HG03558 (cell line): Measurements from ENCODE around the gene SCAF8.
"Not testable (repeated sequence)": the region's sequence is repeated elsewhere in the genome, so short reads cannot be mapped to it uniquely, and the experiment has no call there.

Source experiments
- ATAC-seq: cut with Tn5 transposase; IDR thresholded peaks from one replicate; pipeline ENCODE4 v1.9.1; 2021; ENCODE audit warnings: moderate number of reproducible peaks; ENCODE audit not compliant: unreplicated experiment; ENCODE audit errors: extremely low read depth

The SCAF8 gene, protein sequence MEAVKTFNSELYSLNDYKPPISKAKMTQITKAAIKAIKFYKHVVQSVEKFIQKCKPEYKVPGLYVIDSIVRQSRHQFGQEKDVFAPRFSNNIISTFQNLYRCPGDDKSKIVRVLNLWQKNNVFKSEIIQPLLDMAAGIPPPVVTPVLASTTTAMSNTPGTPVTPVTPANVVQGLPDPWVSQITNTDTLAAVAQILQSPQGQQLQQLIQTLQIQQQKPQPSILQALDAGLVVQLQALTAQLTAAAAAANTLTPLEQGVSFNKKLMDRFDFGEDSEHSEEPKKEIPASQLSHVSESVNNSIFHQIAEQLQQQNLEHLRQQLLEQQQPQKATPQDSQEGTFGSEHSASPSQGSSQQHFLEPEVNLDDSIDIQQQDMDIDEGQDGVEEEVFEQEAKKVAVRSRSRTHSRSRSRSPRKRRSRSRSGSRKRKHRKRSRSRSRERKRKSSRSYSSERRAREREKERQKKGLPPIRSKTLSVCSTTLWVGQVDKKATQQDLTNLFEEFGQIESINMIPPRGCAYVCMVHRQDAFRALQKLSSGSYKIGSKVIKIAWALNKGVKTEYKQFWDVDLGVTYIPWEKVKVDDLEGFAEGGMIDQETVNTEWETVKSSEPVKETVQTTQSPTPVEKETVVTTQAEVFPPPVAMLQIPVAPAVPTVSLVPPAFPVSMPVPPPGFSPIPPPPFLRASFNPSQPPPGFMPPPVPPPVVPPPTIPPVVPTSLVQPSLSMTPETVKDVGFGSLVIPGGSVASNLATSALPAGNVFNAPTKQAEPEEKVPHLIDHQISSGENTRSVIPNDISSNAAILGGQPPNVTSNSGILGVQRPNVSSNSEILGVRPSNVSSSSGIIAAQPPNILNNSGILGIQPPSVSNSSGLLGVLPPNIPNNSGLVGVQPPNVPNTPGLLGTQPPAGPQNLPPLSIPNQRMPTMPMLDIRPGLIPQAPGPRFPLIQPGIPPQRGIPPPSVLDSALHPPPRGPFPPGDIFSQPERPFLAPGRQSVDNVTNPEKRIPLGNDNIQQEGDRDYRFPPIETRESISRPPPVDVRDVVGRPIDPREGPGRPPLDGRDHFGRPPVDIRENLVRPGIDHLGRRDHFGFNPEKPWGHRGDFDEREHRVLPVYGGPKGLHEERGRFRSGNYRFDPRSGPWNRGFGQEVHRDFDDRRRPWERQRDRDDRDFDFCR (N-terminal part only)

DNA sequence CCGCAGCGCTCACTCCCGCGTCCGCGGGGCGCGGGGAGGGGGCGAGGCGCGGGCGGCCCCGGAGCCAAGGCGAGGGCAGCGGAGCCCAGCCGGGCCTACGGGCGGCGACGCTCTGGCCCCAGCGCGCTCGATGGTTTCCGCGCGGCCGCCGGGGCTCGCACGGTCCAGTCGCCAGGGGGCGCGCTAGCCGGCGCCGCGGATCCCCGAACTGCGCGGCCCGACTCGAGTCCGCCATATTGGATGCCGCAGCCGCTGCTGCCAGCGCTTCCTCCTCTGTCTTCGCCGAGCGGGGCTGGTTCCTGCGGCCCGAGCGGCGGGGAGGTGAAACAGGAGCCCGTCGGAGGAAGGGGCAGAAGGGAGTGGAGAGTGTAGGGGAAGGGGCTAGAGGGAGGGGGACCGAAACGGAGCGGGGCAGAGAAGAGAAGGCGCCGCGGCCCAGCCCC, at the start of gene SCAF8:
SCAF8 (plus strand) TSS at position 234 of the 443 bp plus-strand sequence. CDS start 485 bp downstream, outside the sequence.
- ATAC-seq, result peak; percentile 70

DNA sequence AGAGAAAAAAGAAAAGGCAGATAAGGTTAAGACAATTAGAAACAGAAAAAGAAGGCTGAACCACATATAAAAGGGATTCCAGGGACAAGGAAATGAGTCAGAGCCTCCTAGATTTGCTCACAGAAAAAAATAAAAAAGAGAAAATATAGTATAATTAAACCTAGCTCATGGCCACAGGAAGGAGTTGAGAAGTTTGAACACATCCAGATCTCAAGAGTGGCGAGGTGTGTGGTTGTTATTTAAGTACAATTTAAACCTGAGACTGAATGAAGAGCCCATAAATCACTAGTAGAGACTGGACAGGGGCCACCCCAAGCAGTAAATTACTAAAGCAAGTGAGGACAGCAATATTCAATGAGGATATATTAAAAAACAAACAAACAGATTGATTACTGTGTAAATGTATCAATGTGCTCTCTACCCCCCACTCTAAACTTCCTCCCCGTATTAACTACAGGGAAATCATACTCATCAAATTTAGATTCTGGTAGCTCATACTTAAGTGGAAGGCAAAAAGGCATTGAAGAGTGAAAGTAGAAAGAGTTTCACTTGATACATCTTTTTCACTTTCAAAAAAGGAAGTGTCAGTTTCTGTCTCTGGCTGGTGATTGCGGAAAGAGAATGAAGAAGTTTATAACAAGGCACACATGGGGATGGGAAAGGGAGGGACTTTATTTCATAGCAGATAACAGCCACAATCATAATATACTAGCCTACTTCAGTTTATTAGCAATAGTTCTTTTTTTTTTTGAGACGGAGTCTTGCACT, 49.3 kb upstream of the SCAF8 start:
- peak; percentile 83 for ATAC-seq

DNA sequence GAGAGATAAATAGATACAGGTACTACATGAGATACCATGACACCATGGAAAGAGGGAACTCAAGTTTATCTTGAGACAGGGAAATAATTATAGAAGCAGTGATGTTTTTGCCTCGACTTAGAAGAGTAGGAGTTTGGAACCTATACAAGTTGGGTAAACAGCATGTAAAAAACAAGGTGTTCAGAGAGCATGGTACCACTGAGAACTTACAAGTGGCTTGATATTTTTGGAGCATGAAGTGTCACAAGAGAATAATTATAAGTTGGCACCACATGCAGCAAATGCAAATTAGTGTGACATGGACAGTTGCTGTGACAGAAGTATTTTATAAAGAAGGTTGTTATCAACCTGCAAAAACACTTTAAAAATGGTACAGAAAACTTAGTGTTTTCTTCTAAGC, 47.1 kb upstream of the SCAF8 start:
- no peak for ATAC-seq

DNA sequence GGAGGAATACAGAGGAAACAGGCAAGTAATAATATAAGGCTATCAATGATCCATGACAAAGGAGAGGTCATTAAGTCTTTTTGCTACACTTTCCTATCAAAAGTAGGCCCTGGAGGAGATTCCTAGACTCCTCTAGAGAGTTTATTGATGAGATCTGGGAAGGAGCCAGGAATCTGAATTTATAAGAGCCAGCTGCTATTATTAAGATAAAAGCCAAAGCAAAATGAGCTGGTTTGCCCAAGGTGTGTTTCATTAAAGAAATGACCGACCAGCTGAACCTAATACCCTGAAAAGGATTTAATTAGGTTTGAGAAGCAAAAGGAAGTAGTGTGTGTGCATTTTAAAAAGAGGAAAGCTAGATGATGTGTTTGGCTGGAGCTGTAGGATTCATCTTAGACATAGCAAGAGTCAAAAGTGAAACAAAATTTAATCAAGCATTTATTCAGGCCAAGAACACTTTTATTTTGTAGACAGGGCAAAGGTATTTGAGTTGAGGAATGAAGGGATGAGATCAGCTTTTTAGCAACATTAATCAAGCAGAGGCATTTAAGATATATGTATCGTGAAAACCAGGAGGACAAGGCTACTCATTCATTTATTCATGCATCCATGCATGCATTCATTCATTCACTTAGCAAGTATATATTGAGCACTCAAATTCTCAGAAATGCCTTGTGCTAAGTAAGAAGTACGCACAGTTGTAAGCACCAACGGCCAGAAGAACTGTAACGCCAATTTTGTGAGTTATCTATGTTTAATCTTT, 43.5 kb upstream of the SCAF8 start:
- no peak for ATAC-seq

DNA sequence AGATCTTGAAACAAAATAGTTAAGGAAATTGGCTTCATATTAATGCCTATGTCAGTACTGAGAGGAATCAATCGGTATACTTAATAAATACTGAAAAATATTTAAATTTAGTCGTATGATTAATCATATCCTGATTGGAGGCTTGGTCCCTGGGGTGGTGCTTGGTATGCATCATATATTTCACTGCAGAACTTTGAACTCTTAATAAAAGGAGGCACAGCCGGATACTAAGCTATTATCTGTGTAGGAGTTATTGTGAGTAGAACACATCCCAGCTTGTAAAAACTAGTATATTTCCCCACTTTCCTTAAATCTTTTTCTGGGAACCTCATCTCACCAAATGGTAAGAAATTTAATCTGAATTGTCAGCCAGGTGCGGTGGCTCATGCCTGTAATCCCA, 42.4 kb upstream of the SCAF8 start:
- ATAC-seq, result no peak

DNA sequence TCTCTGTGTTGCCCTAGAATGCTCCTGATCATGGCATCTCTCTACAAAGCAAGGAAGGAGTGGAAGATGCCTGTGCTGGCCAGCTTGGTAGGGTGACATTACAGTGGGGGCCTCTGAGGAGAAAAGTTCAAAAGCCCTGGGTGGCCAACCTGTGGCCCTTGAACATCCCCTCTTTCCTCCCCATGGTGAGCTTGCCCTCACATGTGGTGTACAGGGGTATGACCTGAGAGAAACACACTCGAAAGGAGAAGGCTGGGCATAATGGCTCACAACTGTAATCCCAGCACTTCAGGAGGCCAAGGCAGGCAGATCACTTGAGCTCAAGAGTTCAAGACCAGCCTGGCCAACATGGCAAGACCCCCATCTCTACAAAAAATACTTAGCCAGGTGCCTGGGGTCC, 36.6 kb upstream of the SCAF8 start:
- ATAC-seq, result no peak

DNA sequence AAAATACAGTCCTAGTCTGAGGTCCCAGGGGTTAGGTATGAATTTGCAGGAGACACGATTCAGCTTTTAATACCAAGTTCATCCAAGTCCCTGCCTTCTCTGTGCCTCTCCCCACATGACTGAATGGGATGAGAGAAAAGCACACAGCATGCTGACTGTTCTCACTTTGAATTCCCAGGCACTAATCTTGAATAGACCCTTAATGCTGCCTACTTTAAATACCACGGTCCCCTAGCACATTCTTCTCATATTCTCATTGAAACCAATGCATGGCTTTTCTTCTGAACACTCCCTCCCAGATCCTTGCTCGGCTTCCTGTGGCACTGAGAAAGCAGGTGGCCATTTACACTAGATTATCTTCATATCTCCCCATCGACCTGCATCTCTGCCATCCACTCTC, 30.1 kb upstream of the SCAF8 start:
- ATAC-seq, result no peak

DNA sequence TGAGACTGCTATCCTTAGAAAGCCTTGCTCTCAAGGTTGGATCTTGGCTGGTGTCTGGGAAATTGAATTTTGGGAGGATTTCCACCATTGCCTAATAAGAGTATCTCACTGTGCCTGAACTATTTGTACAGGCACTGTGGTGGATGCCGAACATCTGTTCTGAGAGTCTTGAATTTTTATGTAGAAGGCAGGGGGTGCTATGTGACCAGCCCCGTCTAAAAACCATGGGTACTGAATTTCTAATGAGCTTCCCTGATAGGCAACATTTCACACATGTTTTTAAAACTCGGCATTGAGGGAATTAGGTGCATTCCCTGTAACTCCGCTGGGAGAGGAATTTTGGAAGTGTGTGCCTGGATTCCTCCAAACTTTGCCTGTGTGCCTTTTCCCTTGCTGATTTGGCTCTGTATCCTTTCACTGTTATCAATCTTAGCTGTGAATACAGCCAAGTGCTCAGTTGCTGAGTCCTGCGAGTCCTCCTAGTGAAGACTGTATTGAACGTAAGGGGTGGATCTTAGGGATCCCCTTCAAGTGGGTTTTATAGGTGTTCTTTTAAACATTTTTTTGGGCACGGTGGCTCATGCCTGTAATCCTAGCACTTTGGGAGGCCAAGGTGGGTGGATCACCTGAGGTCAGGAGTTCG, 27.6 kb upstream of the SCAF8 start:
- no peak for ATAC-seq

DNA sequence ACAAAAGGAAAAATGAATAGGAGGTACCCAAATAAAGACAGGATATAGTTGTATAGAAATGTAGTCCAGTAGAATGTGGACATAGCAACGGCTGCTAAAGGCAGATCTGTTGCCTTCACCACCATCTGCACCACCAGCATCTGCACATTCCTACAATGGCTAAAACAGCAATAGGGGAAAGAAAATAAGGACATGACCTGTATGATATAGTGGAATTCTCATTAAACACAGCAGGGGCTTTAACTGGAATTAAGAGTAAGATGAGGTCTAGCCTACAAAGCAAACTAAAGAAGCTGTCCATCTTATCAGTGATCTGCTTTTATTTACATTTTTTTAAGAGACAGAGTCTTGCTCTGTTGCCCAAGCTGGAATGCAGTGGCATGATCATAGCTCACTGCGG, 26.8 kb upstream of the SCAF8 start:
- ATAC-seq, result no peak

DNA sequence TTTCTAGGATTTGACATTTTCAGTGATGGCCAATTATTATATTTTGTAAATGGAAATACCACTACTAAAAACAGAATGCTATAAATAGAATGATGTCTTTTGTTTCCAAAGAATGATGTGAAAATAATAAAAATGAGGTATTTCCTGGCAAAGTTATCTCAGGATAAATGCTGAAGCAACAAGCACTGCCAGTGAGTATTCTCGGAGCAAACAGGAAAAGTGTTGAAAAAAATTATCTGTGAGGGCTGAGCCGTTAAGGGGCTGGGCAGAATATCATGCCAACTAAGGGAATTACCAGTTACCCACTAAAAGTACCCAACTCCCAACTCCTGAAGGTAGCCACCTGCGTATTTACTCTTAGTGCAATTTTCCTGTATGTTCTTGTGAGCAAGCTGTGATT, 23.6 kb upstream of the SCAF8 start:
- no peak for ATAC-seq

DNA sequence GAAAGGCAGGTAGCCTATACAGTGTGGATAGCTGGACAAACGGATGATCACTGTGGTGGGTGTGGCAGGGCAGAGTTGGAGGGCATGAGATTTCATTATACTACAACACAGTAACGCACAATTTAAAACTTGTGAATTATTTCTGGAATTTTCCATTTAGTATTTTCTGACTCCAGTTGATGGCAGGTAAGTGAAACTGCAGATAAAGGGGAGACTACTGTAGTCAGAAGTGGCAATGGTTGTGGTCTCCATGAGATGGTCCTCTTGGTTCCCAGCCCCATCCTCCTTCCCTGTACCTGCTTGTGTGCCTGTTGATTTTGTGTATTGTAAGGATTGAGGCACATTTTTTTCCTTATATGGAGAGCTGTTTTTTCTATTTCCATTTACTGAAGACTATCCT, 22.5 kb upstream of the SCAF8 start:
- no peak for ATAC-seq

DNA sequence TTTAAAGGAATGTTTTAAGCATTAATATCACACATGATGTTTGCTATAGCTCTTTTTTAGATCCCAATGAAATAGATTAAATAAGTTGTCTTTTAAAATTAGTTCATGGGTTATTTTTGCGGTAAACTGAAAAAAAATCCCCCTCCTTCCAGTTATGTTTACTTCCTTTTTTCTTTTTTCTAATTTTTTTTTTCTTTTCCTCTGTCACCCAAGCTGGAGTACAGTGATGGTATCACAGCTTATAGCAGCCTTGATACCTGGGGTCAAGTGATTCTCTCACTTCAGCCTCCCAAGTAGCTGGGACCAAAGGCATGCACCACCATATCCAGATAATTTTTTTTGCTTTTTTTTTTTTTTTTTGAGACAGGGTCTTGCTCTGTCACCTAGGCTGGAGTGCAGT, 17.8 kb upstream of the SCAF8 start:
- ATAC-seq, result no peak

DNA sequence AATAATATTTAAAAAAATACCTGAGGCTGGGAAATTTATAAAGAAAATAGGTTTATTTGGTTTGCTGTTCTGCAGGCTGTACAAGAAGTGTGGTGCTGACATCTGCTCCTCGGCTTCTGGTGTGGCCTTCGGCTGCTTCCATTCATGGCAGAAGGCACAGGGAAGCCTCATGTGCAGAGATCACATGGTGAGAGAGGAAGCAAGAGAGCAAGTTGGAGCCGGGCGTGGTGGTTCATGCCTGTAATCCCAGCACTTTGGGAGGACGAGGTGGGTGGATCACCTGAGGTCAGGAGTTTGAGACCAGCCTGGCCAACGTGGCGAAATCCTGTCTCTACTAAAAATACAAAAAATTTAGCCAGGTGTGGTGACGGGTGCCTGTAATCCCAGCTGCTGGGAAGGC, 16.9 kb upstream of the SCAF8 start:
- ATAC-seq, result not testable (repeated sequence)

DNA sequence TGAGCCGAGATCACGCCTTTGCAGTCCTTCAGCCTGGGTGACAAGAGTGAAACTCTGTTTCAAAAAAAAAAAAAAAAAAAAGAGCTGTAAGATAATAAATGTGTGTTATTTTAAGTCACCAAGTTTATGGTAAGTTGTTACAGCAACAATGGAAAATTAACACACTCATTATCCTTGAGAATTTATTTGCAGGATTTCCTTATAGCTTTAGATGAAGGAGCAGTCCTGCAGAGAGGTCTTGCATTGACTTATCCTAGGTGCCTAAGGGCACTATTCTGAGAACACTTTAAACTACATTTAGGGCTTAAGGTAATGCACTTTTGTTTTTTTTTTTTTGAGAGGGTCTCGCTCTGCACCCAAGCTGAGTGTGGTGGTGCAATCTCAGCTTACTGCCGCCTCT, 13.8 kb upstream of the SCAF8 start:
- no peak for ATAC-seq

DNA sequence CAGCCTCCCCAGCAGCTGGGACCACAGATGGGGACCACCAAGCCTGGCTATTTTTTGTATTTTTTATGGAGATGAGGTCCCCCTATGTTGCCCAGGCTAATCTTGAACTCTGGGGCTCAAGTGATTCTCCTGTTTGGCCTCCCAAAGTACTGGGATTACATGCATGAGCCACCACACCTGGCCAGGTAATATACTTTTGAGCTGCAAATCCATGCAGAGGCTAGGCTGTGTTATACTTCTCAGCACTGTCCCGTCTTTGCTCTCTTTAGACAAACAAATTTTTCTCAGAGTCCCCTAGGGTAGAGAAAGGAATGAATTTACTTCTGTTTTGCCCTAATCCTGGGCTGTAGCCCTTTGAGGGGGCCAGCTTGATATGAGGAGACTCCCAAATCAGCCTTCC, 13.4 kb upstream of the SCAF8 start:
- ATAC-seq, result no peak

DNA sequence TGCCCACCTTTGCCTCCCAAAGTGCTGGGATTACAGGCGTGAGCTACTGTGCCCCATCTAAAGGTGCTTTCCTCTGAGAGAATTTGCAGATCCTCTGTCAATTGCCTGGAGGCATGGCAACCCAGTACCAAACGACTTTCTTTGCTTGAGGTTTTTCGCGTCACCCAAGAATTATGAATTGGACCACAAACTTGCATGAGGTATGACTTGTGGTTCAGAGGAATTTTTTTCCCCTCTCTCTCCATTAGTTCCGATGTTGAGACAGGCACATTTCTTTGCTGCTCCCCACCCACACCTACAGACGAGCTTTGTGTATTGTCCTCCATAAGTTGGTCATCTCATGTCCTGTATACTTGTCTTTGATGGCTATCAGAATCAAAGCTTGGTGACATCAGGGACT, 11.8 kb upstream of the SCAF8 start:
- ATAC-seq, result no peak

DNA sequence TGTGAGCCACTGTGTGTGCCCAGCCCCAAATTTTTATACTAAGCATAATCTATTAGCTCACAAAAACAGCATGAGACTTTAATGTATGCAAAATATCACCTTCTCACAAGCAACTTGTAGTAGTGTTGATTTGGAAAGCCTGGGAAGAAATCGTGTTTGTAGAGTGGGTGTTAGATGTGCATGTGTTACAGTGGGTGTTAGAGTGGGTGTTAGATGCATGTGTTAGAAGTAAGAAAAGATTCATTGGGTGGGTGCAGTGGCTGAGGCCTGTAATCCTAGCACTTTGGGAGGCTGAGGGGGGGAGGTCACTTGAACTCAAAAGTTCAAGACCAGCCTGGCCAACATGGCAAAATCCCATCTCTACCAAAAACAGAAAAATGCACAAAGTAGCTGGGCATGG, 6.3 kb upstream of the SCAF8 start:
- no peak for ATAC-seq

DNA sequence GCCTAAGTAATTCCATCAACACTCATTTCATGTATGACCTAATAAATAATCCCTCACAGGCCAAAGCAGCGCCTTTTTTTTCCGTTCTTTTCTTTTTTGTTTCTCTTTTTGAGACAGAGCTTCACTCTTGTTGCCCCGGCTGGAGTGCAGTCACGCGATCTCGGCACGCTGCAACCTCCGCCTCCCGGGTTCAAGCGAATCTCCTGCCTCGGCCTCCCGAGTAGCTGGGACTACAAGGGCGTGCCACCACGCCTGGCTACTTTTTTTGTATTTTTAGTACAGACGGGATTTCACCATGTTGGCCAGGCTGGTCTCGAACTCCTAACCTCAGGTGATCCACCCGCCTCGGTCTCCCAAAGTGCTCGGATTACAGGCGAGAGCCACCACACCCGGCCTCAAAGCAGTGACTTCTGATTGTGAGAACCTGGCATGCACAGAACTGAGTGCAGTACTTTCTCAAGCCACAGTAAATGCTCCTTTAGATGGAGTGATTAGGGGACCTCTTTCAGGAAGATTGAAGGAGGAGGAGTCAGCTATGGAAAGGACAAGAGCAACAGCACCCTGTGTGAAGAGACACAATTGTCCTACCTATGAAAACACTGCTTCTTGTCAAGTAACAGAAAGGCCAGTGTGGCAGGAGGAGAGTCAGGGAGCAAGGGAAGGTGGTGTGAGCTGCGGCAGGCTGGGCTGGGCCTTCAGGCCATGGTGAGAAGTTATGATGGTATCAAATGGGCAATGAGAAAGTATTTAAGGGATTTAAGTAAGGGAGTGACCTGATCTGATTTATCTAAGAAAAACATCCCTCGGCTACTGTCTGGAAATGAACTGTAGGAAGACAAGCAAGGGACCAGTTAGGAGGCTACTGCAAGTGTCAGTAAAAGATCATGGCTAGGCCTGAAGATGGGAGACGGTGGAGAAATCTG, 1.7 kb upstream of the SCAF8 start:
- no peak for ATAC-seq
